UCSD-AML1 (cell line): ENCODE data around the gene RNF2.
"Not testable (repeated sequence)": the region's sequence is repeated elsewhere in the genome, so short reads cannot be mapped to it uniquely, and the experiment has no call there.

Source experiments
- DNase-seq: peaks from one replicate; lab custom pipeline; 2025; ENCODE audit not compliant: unreplicated experiment; lab: John Stamatoyannopoulos, UW

RNF2 gene

GRCh38 chr1:185049670-185050069 is 4.3 kb downstream of the RNF2 start:
- DNase-seq = no peak

- DNase-seq = no peak
Observed at GRCh38 chr1:185050823-185051451, 5.6 kb downstream of the RNF2 start.

GRCh38 chr1:185053204-185053603 is 7.8 kb downstream of the RNF2 start:
- no peak for DNase-seq

- no peak for DNase-seq
Observed at GRCh38 chr1:185054365-185055060, 9.2 kb downstream of the RNF2 start.

- no peak for DNase-seq
Observed at GRCh38 chr1:185058110-185058509, 12.8 kb downstream of the RNF2 start.

GRCh38 chr1:185058876-185059275 is 13.5 kb downstream of the RNF2 start:
- DNase-seq = no peak

GRCh38 chr1:185059950-185060571 is 14.7 kb downstream of the RNF2 start:
- DNase-seq = no peak

- DNase-seq = no peak
Observed at GRCh38 chr1:185062710-185063370, 17.5 kb downstream of the RNF2 start.

GRCh38 chr1:185063719-185064118 is 18.4 kb downstream of the RNF2 start:
- DNase-seq = no peak

- DNase-seq = not testable (repeated sequence)
Observed at GRCh38 chr1:185065006-185065405, 19.6 kb downstream of the RNF2 start.

GRCh38 chr1:185066181-185066580 is 20.8 kb downstream of the RNF2 start:
- DNase-seq = no peak

- DNase-seq = no peak
Observed at GRCh38 chr1:185068341-185068740, 23.0 kb downstream of the RNF2 start.

- DNase-seq = no peak
Observed at GRCh38 chr1:185069202-185069772, 23.9 kb downstream of the RNF2 start.

GRCh38 chr1:185070051-185070450 is 24.7 kb downstream of the RNF2 start:
- no peak for DNase-seq

GRCh38 chr1:185073725-185074124 is 28.4 kb downstream of the RNF2 start:
- DNase-seq = no peak

- DNase-seq = no peak
Observed at GRCh38 chr1:185074307-185074706, 28.9 kb downstream of the RNF2 start.

GRCh38 chr1:185075476-185075875 is 30.1 kb downstream of the RNF2 start:
- no peak for DNase-seq

- no peak for DNase-seq
Observed at GRCh38 chr1:185077374-185077773, 32.0 kb downstream of the RNF2 start.

GRCh38 chr1:185080422-185080821 is 35.1 kb downstream of the RNF2 start:
- DNase-seq = no peak

GRCh38 chr1:185083818-185084217 is 38.5 kb downstream of the RNF2 start:
- no peak for DNase-seq

- DNase-seq = no peak
Observed at GRCh38 chr1:185087101-185087500, 41.7 kb downstream of the RNF2 start.

GRCh38 chr1:185087746-185088145 is 42.4 kb downstream of the RNF2 start:
- no peak for DNase-seq
